Liver (tissue), 9 donors: ENCODE results near the gene KATNB1. TPM values are rescaled to one million over a fixed set of nuclear protein-coding genes. Genes with fewer than 3 reads are reported as not detected.

Experiments used
- DNase-seq: peaks from one replicate; pipeline ENCODE4 v3.0.0-alpha.2; 2017; ENCODE audit warnings: low spot score
- H3K27ac ChIP-seq, 2 donors: one replicate each; pipeline ENCODE4 v1.7.0; 2013; ENCODE audit warnings: inconsistent platforms in 2 of 2, low read length in 2 of 2, control low read depth in 1 of 2, low read depth in 1 of 2, mild to moderate bottlenecking in 1 of 2
- H3K27me3 ChIP-seq, 4 donors: one replicate each; pipeline versions ENCODE4 v1.6.1 to v1.7.0; 2013; ENCODE audit warnings: low read length in 3 of 4, inconsistent platforms in 1 of 4, mild to moderate bottlenecking in 1 of 4, moderate library complexity in 1 of 4; ENCODE audit not compliant: control insufficient read depth in 4 of 4, insufficient read depth in 4 of 4
- H3K36me3 ChIP-seq, 4 donors: one replicate each; pipeline versions ENCODE4 v1.6.1 to v1.7.0; 2013; ENCODE audit warnings: low read length in 3 of 4, mild to moderate bottlenecking in 3 of 4, low read depth in 1 of 4, moderate library complexity in 1 of 4; ENCODE audit not compliant: control insufficient read depth in 4 of 4, insufficient read depth in 3 of 4
- H3K4me1 ChIP-seq, 4 donors: one replicate each; pipeline versions ENCODE4 v1.6.1 to v1.7.0; 2013; ENCODE audit warnings: low read length in 3 of 4, mild to moderate bottlenecking in 3 of 4, moderate library complexity in 1 of 4; ENCODE audit not compliant: control insufficient read depth in 4 of 4, insufficient read depth in 4 of 4
- H3K4me3 ChIP-seq, 3 donors: one replicate each; pipeline versions ENCODE4 v1.6.1 to v1.7.0; 2013; ENCODE audit warnings: low read length in 3 of 3, control low read depth in 1 of 3, low read depth in 1 of 3, mild to moderate bottlenecking in 1 of 3
- H3K9ac ChIP-seq, 2 donors: one replicate each; pipeline ENCODE4 v1.7.0; 2013; ENCODE audit warnings: low read length in 2 of 2, mild to moderate bottlenecking in 2 of 2, moderate library complexity in 2 of 2, control low read depth in 1 of 2, low read depth in 1 of 2
- H3K9me3 ChIP-seq, 4 donors: one replicate each; pipeline versions ENCODE4 v1.6.1 to v1.7.0; 2013; ENCODE audit warnings: low read length in 3 of 4; ENCODE audit not compliant: control insufficient read depth in 4 of 4
- ATF3 ChIP-seq: IDR thresholded peaks from 2 replicates; pipeline ENCODE4 v1.6.1; 2016; ENCODE audit warnings: antibody characterized with exemption
- CTCF ChIP-seq: fragments of 150-350 bp; IDR thresholded peaks from 2 replicates; pipeline ENCODE4 v1.5.1; 2017; ENCODE audit warnings: improper control_type of control experiment, low read depth, low read length; ENCODE audit not compliant: missing input control
- EGR1 ChIP-seq, 2 donors: IDR thresholded peaks; 2 replicates each; pipeline ENCODE4 v1.6.1; 2016 to 2018; ENCODE audit warnings: antibody characterized with exemption in 2 of 2, low read depth in 2 of 2
- FOXA1 ChIP-seq: IDR thresholded peaks from 2 replicates; pipeline ENCODE4 v1.6.1; 2016; ENCODE audit warnings: antibody characterized with exemption
- HNF4A ChIP-seq, 2 donors: conservative IDR thresholded peaks; 2 replicates each; pipeline ENCODE4 v1.6.1; 2016; ENCODE audit warnings: antibody characterized with exemption in 2 of 2, mild to moderate bottlenecking in 2 of 2
- HNF4G ChIP-seq: IDR thresholded peaks from 2 replicates; pipeline ENCODE4 v1.6.1; 2016; ENCODE audit warnings: antibody characterized with exemption
- JUND ChIP-seq, 2 donors: IDR thresholded peaks; 2 replicates each; pipeline ENCODE4 v1.6.1; 2016; ENCODE audit warnings: antibody characterized with exemption in 2 of 2
- MAX ChIP-seq: IDR thresholded peaks from 2 replicates; pipeline ENCODE4 v1.6.1; 2016; ENCODE audit warnings: antibody characterized with exemption
- REST ChIP-seq: IDR thresholded peaks from 2 replicates; pipeline ENCODE4 v1.6.1; 2016; ENCODE audit warnings: antibody characterized with exemption, mild to moderate bottlenecking
- RXRA ChIP-seq, 2 donors: IDR thresholded peaks; 2 replicates each; pipeline ENCODE4 v1.6.1; 2017 to 2018; ENCODE audit warnings: antibody characterized with exemption in 2 of 2, mild to moderate bottlenecking in 1 of 2
- SP1 ChIP-seq: IDR thresholded peaks from 2 replicates; pipeline ENCODE4 v1.6.1; 2018; ENCODE audit warnings: antibody characterized with exemption, mild to moderate bottlenecking
- YY1 ChIP-seq: IDR thresholded peaks from 2 replicates; pipeline ENCODE4 v1.6.1; 2016; ENCODE audit warnings: antibody characterized with exemption, mild to moderate bottlenecking
- ZBTB33 ChIP-seq: IDR thresholded peaks from 2 replicates; pipeline ENCODE4 v1.6.1; 2016; ENCODE audit warnings: antibody characterized with exemption
- WGBS: extraction: QIAGEN DNeasy Blood & Tissue Kit; methylation state at CpG from one replicate; pipeline ENCODE4 v1.1.7; 2013; 5-methylcytosine and 5-hydroxymethylcytosine counted together
- polyA plus RNA-seq, 2 donors: library from polyadenylated mRNA; stranded (reverse) in 1 of 2; unstranded in 1 of 2; fragments of 200-250 nt in 1 of 2; fragments of >200 nt in 1 of 2; fragmentation: Nextera tagmentation in 1 of 2; extraction: Ambion mirVana in 1 of 2; gene quantifications; one replicate each; pipeline versions ENCODE4 v1.2.1 to v1.2.3, GENCODE V29; 2013 to 2015
- total RNA-seq, 2 donors: library from RNA; depleted of rRNA; stranded (reverse); fragments of >200 nt; gene quantifications; one replicate each; pipeline ENCODE4 v1.2.3, GENCODE V29; 2014
- donor health status: healthy.
- donor health status: healthy.
- donor health status: healthy.
- donor health status: healthy.
- donor health status: healthy.

Gene KATNB1
- total and polyA plus RNA-seq, 4 donors: 4.5 to 16.4 (median 7.5) TPM

GRCh38 chr16:57699481-57699880 lies 36.1 kb upstream of the KATNB1 start:
- Histone ChIP-seq H3K36me3 (no peaks in the 10 kb centered on the region), H3K27ac (no peak overlapping the region), H3K9me3 (no peaks in the 10 kb centered on the region), H3K27me3 (no peaks in the 10 kb centered on the region), H3K4me1 (peaks cover 5 to 33% (median 24%) of the 10 kb centered on the region in 4 donors), H3K4me3 (no peak overlapping the region), H3K9ac (no peak overlapping the region)
- DNase-seq: no peak
- no peak for TF ChIP-seq YY1
- TF ChIP-seq EGR1 (IDR thresholded peaks at IDR 0.05; ENCODE audit: low read depth in 2 of 2): no peak
- TF ChIP-seq FOXA1: no peak
- no peak for TF ChIP-seq JUND (IDR thresholded peaks at IDR 0.05)
- no peak for TF ChIP-seq HNF4G
- TF ChIP-seq ZBTB33: no peak
- no peak for TF ChIP-seq CTCF
- TF ChIP-seq MAX: no peak
- TF ChIP-seq HNF4A (conservative IDR thresholded peaks at IDR 0.05): no peak
- no peak for TF ChIP-seq RXRA (IDR thresholded peaks at IDR 0.05)
- TF ChIP-seq SP1: no peak
- whole genome bisulfite sequencing: 88% methylated on average over 3 of the region's 3 CpGs

GRCh38 chr16:57699899-57700298 lies 35.7 kb upstream of the KATNB1 start:
- Histone ChIP-seq H3K9ac (no peak overlapping the region), H3K27ac (no peak overlapping the region), H3K9me3 (no peaks in the 10 kb centered on the region), H3K4me1 (peaks cover 6 to 33% (median 24%) of the 10 kb centered on the region in 4 donors), H3K4me3 (no peak overlapping the region), H3K27me3 (no peaks in the 10 kb centered on the region), H3K36me3 (no peaks in the 10 kb centered on the region)
- WGBS: 95% methylated on average over 7 of the region's 7 CpGs
- TF ChIP-seq HNF4G (no peak), REST (no peak), ATF3 (no peak), MAX (no peak), CTCF (no peak)
- DNase-seq: no peak
